Measurements from ENCODE around the gene KCNQ1.

The KCNQ1 gene

GRCh38 chr11:2590965-2591754 lies 146.4 kb downstream of the KCNQ1 start:
- no peak for TF ChIP-seq CTCF (IDR thresholded peaks at IDR 0.05; ENCODE audit: low read depth, low read length, missing control alignments)
- in situ Hi-C loops (cut with HindIII; ENCODE audit: low sequenced_read_pairs) = no loop called here
- no peak overlapping the region for H3K4me3 ChIP-seq (ENCODE audit: low read depth, low read length)
- DNase-seq (ENCODE audit: low read depth) = no peak

- in situ Hi-C loops (cut with HindIII; ENCODE audit: low sequenced_read_pairs) = no loop called here
- TF ChIP-seq CTCF (IDR thresholded peaks at IDR 0.05; ENCODE audit: low read depth, low read length, missing control alignments) = no peak
- H3K4me3 ChIP-seq (ENCODE audit: low read depth, low read length) = no peak overlapping the region
- no peak for DNase-seq (ENCODE audit: low read depth)
Measured at GRCh38 chr11:2591805-2592204, 147.0 kb downstream of the KCNQ1 start.

- in situ Hi-C loops (cut with HindIII; ENCODE audit: low sequenced_read_pairs) = no loop called here
- H3K4me3 ChIP-seq (ENCODE audit: low read depth, low read length) = no peak overlapping the region
- TF ChIP-seq CTCF (IDR thresholded peaks at IDR 0.05; ENCODE audit: low read depth, low read length, missing control alignments) = no peak
- DNase-seq (ENCODE audit: low read depth) = no peak
Measured at GRCh38 chr11:2592559-2593392, 148.0 kb downstream of the KCNQ1 start.

DNA sequence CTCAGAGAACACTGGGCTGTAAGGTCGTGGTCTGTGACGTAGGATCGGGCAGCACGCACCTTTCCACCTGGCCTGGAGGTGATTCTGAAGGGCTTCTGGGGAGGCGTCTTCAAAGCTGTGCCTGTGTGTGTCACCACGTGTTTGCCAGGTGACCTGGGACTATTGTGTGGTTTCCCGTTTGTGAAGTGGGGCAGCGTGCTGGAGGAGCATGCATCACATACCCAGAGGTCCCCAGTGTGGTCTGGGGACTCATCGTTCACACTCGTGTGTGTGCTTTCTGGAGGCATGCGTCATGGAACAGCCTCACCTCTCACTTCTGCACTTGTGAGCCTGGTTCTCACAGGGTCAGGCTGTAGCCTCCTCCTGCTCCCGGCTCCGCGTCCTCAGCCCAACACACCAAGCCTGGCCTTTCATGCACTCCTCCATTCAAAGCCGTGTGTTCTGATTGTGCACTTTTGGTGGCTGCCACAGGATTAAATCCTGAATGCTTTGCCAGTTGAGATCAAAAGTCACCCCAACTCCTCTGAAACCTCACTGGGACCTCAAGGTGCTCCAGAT lies 148.7 kb downstream of the KCNQ1 start:
- no peak for DNase-seq (ENCODE audit: low read depth)
- no peak for TF ChIP-seq CTCF (IDR thresholded peaks at IDR 0.05; ENCODE audit: low read depth, low read length, missing control alignments)
- no peak overlapping the region for H3K4me3 ChIP-seq (ENCODE audit: low read depth, low read length)
- in situ Hi-C loops (cut with HindIII; ENCODE audit: low sequenced_read_pairs) = no loop called here

- in situ Hi-C loops (cut with HindIII; ENCODE audit: low sequenced_read_pairs) = no loop called here
- TF ChIP-seq CTCF (IDR thresholded peaks at IDR 0.05; ENCODE audit: low read depth, low read length, missing control alignments) = no peak
- no peak for DNase-seq (ENCODE audit: low read depth)
- no peak overlapping the region for H3K4me3 ChIP-seq (ENCODE audit: low read depth, low read length)
Measured at GRCh38 chr11:2594267-2594666, 149.5 kb downstream of the KCNQ1 start.

- no peak overlapping the region for H3K4me3 ChIP-seq (ENCODE audit: low read depth, low read length)
- in situ Hi-C loops (cut with HindIII; ENCODE audit: low sequenced_read_pairs) = no loop called here
- no peak for TF ChIP-seq CTCF (IDR thresholded peaks at IDR 0.05; ENCODE audit: low read depth, low read length, missing control alignments)
- no peak for DNase-seq (ENCODE audit: low read depth)
Measured at GRCh38 chr11:2595204-2595603, 150.4 kb downstream of the KCNQ1 start.

Measured in astrocyte of the cerebellum (primary cell).